PC-3 (cell line): Measurements from ENCODE around the gene CRY2.

Source experiments
- EZH2 ChIP-seq: fragments of 300-600 bp; sonication (generic); IDR thresholded peaks from one replicate; pipeline ENCODE4 v1.6.1; 2017; ENCODE audit warnings: antibody characterized with exemption, mild to moderate bottlenecking, low read length; ENCODE audit not compliant: unreplicated experiment
- TF ChIP-seq, protein P1 (sequence below): fragments of 300-600 bp; sonication (generic); conservative IDR thresholded peaks from 2 replicates; pipeline ENCODE4 v1.5.1; 2017; ENCODE audit warnings: antibody characterized with exemption, low read depth, mild to moderate bottlenecking, low read length

DNA sequence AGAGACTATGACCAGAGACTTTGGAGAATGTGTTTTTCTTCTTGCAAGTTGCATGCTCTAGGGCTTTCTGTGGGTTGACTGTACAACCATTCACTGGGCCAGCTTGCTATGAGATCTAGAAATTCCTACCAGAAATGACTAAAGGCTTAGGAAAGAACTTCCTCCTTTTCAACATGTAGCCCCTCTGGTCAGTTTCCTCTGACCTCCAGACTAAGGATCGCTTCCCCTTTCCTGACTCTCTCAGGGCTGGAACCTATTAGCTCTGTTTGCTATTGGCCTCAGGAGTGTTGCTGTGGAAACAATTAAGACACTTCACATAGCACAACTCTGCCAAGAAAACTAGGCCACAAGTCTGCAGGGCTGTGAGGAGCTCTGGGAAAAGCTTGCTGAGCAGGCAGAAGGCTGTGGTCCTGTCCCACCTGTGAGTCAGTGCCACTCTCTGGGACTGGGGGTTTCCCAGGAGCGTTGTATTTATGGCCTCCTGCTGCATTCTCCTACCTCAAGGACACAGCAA, 10.7 kb downstream of the CRY2 start:
- TF ChIP-seq EZH2 = no peak
- TF ChIP-seq, protein P1, sequence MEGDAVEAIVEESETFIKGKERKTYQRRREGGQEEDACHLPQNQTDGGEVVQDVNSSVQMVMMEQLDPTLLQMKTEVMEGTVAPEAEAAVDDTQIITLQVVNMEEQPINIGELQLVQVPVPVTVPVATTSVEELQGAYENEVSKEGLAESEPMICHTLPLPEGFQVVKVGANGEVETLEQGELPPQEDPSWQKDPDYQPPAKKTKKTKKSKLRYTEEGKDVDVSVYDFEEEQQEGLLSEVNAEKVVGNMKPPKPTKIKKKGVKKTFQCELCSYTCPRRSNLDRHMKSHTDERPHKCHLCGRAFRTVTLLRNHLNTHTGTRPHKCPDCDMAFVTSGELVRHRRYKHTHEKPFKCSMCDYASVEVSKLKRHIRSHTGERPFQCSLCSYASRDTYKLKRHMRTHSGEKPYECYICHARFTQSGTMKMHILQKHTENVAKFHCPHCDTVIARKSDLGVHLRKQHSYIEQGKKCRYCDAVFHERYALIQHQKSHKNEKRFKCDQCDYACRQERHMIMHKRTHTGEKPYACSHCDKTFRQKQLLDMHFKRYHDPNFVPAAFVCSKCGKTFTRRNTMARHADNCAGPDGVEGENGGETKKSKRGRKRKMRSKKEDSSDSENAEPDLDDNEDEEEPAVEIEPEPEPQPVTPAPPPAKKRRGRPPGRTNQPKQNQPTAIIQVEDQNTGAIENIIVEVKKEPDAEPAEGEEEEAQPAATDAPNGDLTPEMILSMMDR = no peak
